Duodenal mucosa (tissue), 2 donors: ENCODE measurements around the gene SH2B2.

Experiments used
- H3K27ac ChIP-seq: one replicate; pipeline ENCODE4 v1.7.0; 2013; ENCODE audit warnings: low read depth, low read length
- H3K27me3 ChIP-seq, 2 donors: one replicate each; pipeline ENCODE4 v1.7.0; 2013; ENCODE audit warnings: low read length in 2 of 2, control low read depth in 1 of 2; ENCODE audit not compliant: insufficient read depth in 2 of 2, control insufficient read depth in 1 of 2
- H3K36me3 ChIP-seq, 2 donors: one replicate each; pipeline ENCODE4 v1.7.0; 2013; ENCODE audit warnings: low read length in 2 of 2, control low read depth in 1 of 2; ENCODE audit not compliant: insufficient read depth in 2 of 2, control insufficient read depth in 1 of 2
- H3K4me1 ChIP-seq, 2 donors: one replicate each; pipeline ENCODE4 v1.7.0; 2013; ENCODE audit warnings: low read length in 2 of 2, control low read depth in 1 of 2; ENCODE audit not compliant: insufficient read depth in 2 of 2, control insufficient read depth in 1 of 2
- H3K4me3 ChIP-seq, 2 donors: one replicate each; pipeline ENCODE4 v1.7.0; 2013; ENCODE audit warnings: low read length in 2 of 2, low read depth in 1 of 2
- H3K9ac ChIP-seq, 2 donors: one replicate each; pipeline ENCODE4 v1.7.0; 2013; ENCODE audit warnings: low read length in 2 of 2, low read depth in 1 of 2
- H3K9me3 ChIP-seq, 2 donors: one replicate each; pipeline ENCODE4 v1.7.0; 2013; ENCODE audit warnings: low read length in 2 of 2, control low read depth in 1 of 2; ENCODE audit not compliant: control insufficient read depth in 1 of 2

The SH2B2 gene

DNA sequence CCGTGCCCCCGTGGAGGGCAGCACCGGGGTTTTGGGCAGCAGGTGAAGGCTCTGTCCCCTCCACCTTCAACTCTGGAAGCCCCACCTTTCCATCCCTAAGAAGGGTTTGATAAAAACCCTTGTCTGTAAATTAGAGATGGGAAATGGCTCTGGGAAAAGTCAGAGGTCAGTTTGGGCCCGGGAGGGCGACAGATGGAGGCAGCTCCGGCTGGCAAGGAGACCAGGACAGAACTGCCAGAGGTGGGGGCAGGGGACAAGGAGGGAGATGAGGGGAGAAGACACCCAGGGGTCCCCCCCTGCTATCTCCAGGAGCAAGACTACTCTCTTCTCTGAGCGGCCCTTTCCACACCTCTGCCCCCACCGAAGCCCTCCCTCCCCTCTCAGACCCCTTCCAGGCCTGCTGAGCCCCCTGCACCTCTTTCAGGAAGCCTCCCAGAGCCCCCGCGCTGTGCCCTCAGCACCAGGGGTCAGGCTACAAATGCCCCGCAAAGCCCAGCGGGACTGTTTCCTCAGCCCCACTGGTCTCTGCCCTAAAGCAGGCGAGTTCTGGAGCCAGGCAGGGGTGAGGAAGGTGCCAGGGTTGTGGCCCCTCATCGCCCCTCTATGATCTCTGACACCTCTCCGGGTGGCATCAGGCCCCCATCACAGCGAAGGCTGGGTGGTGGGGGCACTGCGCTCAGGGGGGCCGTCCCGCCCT, 980 bp upstream of the SH2B2 start:
- Histone ChIP-seq H3K27ac (peak overlapping the region; percentile 50), H3K36me3 (no peaks in the 10 kb centered on the region), H3K9me3 (no peaks in the 10 kb centered on the region), H3K4me1 (peaks cover 17 to 32% of the 10 kb centered on the region in 2 donors), H3K4me3 (peak overlapping the region; percentile 59 to 67), H3K27me3 (no peaks in the 10 kb centered on the region), H3K9ac (peak overlapping the region; percentile 39 to 69)

DNA sequence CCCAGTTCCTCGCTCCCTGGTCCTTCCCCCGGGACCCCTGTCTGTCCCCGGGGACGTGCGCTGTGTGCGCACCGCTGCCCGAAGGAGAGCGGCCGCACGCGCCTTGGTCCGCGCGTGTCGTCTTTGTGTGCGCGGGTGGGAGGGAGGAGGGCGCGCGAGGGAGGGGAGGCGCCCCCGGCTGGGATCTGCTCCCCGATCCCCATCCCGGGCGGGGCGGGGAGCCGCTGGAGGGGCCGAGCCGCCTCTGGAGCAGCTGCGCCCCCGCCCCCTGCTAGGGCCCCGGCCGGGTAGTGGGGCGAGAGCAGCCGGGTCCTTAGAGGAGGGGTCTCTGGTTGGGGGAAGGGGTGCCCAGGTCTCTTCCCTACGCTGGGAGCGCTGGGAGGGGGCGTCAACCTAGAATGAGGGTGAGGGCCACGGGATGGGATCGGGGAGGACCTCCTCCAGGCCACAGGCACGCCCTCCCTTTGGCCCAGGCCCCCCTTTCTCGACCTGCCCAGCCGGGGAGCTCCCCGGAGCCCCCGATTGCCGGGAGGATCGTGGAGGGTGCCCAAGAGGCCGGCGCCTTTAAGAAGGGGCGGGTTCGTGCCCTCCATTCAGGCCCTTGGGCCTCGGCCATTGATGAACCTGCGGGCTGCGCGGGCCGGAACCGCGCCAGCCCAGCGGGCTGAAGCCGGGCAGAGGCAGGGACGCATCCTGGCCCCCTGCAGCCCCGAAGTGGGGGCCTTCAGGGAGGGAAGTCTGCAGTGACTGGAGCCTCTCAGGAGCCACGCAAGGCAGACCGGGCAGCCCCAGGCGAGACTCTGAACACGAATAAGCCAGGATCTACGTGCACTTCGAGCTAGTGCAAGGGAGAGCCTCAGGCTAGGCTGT, 678 bp downstream of the SH2B2 start:
- H3K4me3 ChIP-seq, result peak overlapping the region; percentile 79 to 83
- no peak overlapping the region for H3K27ac ChIP-seq
- peaks cover 17 to 32% of the 10 kb centered on the region in 2 donors for H3K4me1 ChIP-seq

DNA sequence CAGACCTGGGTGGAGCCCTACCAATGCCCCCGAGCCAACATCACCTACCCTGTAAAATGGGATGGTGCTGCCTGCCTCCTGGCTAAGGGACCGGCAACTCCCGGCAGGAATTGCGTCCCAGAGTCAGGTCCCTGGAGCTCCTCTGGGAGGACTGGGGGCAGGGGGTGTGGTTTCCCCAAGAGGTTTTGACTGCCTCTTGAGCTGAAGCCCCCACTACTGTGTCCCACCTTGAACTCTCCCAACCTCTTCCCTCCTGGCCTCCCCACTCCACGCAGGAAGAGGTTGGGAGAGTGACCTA, 1.3 kb downstream of the SH2B2 start:
- Histone ChIP-seq H3K4me3 (peak overlapping the region; percentile 79 to 83), H3K9ac (peak overlapping the region; percentile 52 to 69), H3K9me3 (no peaks in the 10 kb centered on the region), H3K4me1 (peaks cover 17 to 32% of the 10 kb centered on the region in 2 donors), H3K27me3 (no peaks in the 10 kb centered on the region), H3K27ac (no peak overlapping the region), H3K36me3 (no peaks in the 10 kb centered on the region)

More for the DNA sequence above, 678 bp downstream of the SH2B2 start:
- no peaks in the 10 kb centered on the region for H3K36me3 ChIP-seq
- no peaks in the 10 kb centered on the region for H3K9me3 ChIP-seq
- H3K9ac ChIP-seq, result peak overlapping the region; percentile 52 to 69
- H3K27me3 ChIP-seq, result no peaks in the 10 kb centered on the region

DNA sequence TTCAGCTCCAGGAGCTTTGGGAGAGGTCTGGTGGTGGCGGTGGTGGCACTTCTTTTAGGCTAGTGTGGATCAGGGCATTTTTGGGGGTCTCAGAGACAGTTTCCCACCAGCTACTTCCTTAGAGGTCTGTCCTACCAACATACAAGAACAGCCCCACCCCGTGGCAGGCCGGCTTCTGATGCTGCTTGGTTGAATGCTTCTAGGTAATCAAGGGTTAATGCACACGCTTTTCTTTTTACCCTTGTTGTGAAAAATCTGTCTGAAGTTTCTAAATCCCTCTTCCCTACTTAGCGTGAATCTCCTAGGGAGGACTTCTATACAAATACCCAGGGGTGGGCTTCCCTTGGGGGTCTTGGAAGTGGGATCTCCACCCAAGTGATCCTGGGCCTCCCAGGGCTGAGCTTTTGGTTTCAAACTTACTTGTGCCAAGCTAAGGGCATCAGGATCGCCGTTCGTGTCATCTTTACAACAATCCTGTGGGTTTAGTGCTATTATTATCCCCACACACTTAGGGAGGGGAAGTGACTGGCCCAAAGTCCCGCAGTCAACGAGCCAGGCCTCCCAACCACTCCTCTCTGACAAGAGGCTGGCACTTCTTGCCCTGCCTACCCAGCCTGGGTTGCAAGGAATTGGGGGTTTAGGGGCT, 1.7 kb downstream of the SH2B2 start:
- Histone ChIP-seq H3K36me3 (no peaks in the 10 kb centered on the region), H3K27me3 (no peaks in the 10 kb centered on the region), H3K9ac (no peak overlapping the region), H3K27ac (no peak overlapping the region), H3K9me3 (no peaks in the 10 kb centered on the region), H3K4me3 (peak overlapping the region; percentile 79 to 83), H3K4me1 (peaks cover 17 to 32% of the 10 kb centered on the region in 2 donors)

DNA sequence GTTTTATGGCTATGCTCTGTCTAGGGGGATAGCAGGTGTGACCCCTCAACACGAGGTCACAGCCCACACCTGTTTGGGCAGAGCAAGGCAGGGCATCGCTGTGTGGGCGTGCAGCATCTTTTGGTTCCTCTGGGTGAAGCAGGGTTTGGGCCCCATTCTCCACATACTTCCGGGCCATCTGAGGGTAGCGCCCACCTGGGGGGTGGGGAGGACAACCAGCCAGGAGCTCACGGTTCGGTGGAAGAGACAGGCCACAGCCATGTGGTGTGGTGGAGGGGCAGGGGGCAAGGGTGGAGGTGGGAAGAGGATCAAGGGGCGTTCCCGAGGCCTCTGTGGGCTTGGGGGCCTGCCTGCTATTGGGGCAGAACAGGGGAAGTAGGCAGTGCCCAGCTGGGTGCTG, 2.4 kb downstream of the SH2B2 start:
- H3K27me3 ChIP-seq, result no peaks in the 10 kb centered on the region
- no peaks in the 10 kb centered on the region for H3K9me3 ChIP-seq
- no peak overlapping the region for H3K9ac ChIP-seq
- H3K4me3 ChIP-seq, result no peak overlapping the region
- H3K36me3 ChIP-seq, result no peaks in the 10 kb centered on the region
- H3K27ac ChIP-seq, result no peak overlapping the region
- H3K4me1 ChIP-seq, result peaks cover 17 to 32% of the 10 kb centered on the region in 2 donors

DNA sequence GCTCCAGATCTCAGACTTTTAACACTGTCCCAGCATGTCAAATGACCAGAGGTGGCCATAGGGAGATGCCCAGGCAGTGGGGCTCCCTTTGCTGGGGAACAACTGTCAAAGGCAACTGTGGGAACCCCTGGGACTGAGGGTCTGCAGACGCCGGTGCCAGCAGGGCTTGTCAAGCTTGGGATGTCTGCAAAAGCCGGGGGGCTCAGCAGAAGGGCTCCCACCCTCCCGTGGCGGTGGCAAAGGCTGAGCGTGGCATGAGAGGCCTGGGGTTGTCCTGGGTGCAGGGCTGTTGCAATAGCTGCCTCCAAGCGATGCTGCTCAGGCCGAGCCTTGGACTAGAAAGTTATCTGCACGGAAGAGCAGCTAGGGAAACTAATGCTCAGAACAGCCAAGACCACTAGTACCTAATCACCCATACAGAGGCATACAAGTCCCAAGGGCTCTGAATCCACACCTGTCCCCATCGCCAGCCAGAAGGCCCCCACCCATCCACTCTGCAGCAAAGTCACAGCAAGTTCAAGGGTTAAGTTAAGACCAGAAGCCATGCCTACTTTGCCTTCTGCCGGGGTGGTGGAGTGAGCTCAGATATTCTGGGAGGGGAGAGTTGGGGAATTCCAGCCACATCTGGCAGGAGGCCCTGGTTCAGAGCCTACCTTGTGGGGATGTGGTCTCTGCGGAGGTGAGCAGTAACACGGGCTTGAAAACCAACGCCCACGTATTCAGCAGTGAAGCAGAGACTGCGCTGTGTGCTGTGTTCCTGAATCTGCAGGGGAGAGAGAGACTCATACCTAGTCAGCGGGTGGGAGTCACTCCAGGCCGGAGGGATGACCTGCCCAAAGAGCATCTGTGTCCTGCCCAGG, 4.6 kb downstream of the SH2B2 start:
- no peak overlapping the region for H3K9ac ChIP-seq
- H3K27ac ChIP-seq, result no peak overlapping the region
- H3K27me3 ChIP-seq, result no peaks in the 10 kb centered on the region
- H3K36me3 ChIP-seq, result no peaks in the 10 kb centered on the region
- H3K9me3 ChIP-seq, result no peaks in the 10 kb centered on the region
- H3K4me3 ChIP-seq, result no peak overlapping the region
- peaks cover 12 to 31% of the 10 kb centered on the region in 2 donors for H3K4me1 ChIP-seq

DNA sequence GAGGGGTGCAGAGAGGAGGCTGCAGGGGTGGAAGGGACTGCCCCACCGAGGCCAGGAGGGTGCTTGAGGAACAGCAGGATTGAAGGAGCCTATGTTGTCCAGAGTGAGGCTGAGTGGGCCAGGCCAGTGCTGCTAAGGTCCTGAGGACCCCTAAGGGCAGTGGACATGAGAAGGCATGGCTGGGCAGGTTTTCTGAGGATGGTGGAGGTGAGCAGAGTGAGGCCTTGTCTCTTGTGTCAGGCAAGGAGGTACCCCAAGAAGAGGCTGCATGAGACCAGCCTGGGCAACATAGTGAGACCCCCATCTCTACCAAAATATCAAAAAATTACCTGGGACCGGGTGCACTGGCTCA, 5.2 kb downstream of the SH2B2 start:
- H3K27ac ChIP-seq, result no peak overlapping the region
- no peak overlapping the region for H3K9ac ChIP-seq
- peaks cover 12 to 31% of the 10 kb centered on the region in 2 donors for H3K4me1 ChIP-seq
- H3K36me3 ChIP-seq, result no peaks in the 10 kb centered on the region
- no peaks in the 10 kb centered on the region for H3K27me3 ChIP-seq
- no peaks in the 10 kb centered on the region for H3K9me3 ChIP-seq
- no peak overlapping the region for H3K4me3 ChIP-seq

DNA sequence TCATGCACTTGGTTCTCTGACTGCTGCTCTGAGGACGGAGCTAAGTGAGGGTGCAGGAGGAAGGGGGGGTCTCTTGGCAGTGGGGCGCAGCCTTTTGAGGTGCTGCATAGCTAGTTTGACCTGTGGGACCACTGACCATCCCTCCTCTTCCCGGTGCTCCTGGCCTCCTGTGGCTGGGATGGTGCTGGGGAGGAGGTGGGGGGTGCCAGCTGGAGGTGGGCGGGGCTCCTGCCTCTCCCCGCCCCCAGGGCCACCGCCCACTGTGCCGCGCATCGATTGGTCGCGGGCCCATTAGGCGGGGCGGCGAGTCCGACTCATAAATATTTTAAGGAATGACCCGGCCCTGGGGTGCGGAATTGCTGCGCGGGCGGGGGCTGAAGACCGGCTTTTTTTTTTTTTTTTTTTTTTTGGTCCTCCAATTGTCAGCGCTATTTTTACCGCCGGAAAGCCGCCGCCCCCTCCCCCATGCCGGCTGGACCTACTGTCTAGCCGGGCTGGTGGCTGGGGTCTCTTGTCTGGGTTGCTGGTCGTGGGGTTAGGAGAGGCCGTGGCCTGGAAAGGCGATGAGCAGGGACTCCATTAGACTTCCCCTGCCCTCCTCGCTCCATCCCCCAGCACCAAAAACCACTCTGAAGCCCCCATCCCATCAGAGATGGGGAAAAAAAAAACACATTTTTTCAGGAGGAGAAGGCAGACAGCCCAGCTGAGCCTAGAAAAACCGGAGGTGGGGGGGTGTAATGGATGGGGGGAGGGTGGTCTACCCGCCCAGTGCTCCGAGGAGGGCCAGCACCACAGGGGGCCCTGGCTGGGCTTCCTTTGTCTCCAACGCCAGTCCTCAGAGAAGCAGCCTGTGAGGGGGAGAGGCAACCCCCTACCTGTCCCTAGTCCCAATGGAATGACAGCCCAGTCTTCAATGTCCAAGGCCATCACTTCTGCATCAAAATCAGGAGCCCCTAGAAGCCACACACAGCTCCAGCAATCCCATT, 6.4 kb downstream of the SH2B2 start:
- Histone ChIP-seq H3K9me3 (no peaks in the 10 kb centered on the region), H3K27ac (no peak overlapping the region), H3K9ac (no peak overlapping the region), H3K27me3 (no peaks in the 10 kb centered on the region), H3K36me3 (no peaks in the 10 kb centered on the region), H3K4me1 (peaks cover 8 to 20% of the 10 kb centered on the region in 2 donors), H3K4me3 (no peak overlapping the region)

DNA sequence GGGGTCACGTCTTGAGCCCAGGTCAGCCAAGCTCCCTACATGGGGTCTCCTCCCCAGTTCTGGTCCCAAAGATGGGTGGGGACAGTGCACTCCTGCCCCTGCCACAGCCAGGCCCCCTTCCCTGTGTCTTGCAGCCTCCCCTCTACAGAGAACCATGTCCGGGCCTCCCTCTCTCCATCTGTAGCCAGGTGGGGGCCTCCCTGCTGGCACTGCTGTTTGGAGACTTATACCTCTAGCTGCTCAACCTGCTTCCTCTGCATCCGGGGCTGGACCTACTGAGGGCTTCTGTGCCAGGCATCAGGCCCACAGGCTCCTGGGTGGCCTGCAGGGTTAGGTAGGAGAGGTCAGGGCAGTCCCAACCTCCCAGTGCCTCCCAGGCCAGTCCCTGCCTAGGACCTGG, 7.9 kb downstream of the SH2B2 start:
- H3K27me3 ChIP-seq, result no peaks in the 10 kb centered on the region
- H3K4me1 ChIP-seq, result peaks cover 0 to 14% of the 10 kb centered on the region in 2 donors
- no peaks in the 10 kb centered on the region for H3K36me3 ChIP-seq
- H3K4me3 ChIP-seq, result no peak overlapping the region
- H3K9ac ChIP-seq, result no peak overlapping the region
- H3K9me3 ChIP-seq, result no peaks in the 10 kb centered on the region
- H3K27ac ChIP-seq, result no peak overlapping the region
